Loucy (cell line): Measurements from ENCODE around the gene SRRM3.
"Not testable (repeated sequence)": the region's sequence is repeated elsewhere in the genome, so short reads cannot be mapped to it uniquely, and the experiment has no call there.

Source experiments
- H2AFZ ChIP-seq: fragments of 200-600 bp; sonication (generic); 2 replicates; pipeline ENCODE4 v1.6.0; 2016; ENCODE audit warnings: antibody characterized with exemption, mild to moderate bottlenecking, low read length, moderate library complexity
- H3F3A ChIP-seq: fragments of 200-600 bp; 2 replicates; pipeline ENCODE4 v1.6.0; 2016; ENCODE audit warnings: antibody characterized with exemption, low read depth, mild to moderate bottlenecking
- H3K27me3 ChIP-seq: fragments of 200-600 bp; sonication (generic); 2 replicates; pipeline ENCODE4 v1.6.1; 2014; ENCODE audit warnings: low read length, mild to moderate bottlenecking; ENCODE audit not compliant: insufficient read depth, poor library complexity, severe bottlenecking
- H3K36me3 ChIP-seq: fragments of 200-600 bp; sonication (generic); 2 replicates; pipeline ENCODE4 v1.6.1; 2016; ENCODE audit warnings: low read length; ENCODE audit not compliant: insufficient read depth
- H3K4me1 ChIP-seq: fragments of 200-600 bp; sonication (generic); 2 replicates; pipeline ENCODE4 v1.5.1; 2014; ENCODE audit warnings: low read length, mild to moderate bottlenecking; ENCODE audit not compliant: insufficient read depth, poor library complexity, severe bottlenecking
- H3K4me2 ChIP-seq: fragments of 200-600 bp; sonication (generic); 2 replicates; pipeline ENCODE4 v1.6.0; 2014; ENCODE audit warnings: antibody characterized with exemption, low read length, low read depth, mild to moderate bottlenecking; ENCODE audit not compliant: poor library complexity, severe bottlenecking
- H3K4me3 ChIP-seq: fragments of 200-600 bp; sonication (generic); 2 replicates; pipeline ENCODE4 v1.5.1; 2014; ENCODE audit warnings: low read length, mild to moderate bottlenecking, mixed read lengths; ENCODE audit not compliant: poor library complexity, severe bottlenecking
- H3K79me2 ChIP-seq: fragments of 200-600 bp; sonication (generic); 2 replicates; pipeline ENCODE4 v1.6.1; 2014; ENCODE audit warnings: low read length; ENCODE audit not compliant: insufficient read depth
- H3K9ac ChIP-seq: fragments of 200-600 bp; sonication (generic); 2 replicates; pipeline ENCODE4 v1.6.0; 2014; ENCODE audit warnings: mild to moderate bottlenecking, low read depth, low read length, moderate library complexity; ENCODE audit not compliant: poor library complexity, severe bottlenecking
- H3K9me2 ChIP-seq: fragments of 200-600 bp; sonication (generic); replicated peaks from 2 replicates; pipeline ENCODE4 v1.6.1; 2016; ENCODE audit warnings: low read depth, low read length, mixed read lengths
- H3K9me3 ChIP-seq: fragments of 200-600 bp; sonication (generic); 2 replicates; pipeline ENCODE4 v1.6.1; 2014; ENCODE audit warnings: mild to moderate bottlenecking, antibody characterized with exemption, low read length, low read depth; ENCODE audit not compliant: insufficient read depth
- H4K20me1 ChIP-seq: fragments of 200-600 bp; sonication (generic); 2 replicates; pipeline ENCODE4 v1.6.0; 2014; ENCODE audit warnings: antibody characterized with exemption, low read length, mild to moderate bottlenecking; ENCODE audit not compliant: insufficient read depth, poor library complexity, severe bottlenecking
- EZH2phosphoT487 ChIP-seq: fragments of 200-600 bp; IDR thresholded peaks from 2 replicates; pipeline ENCODE4 v1.6.1; 2018; ENCODE audit warnings: antibody characterized with exemption, mild to moderate bottlenecking, moderate library complexity, borderline replicate concordance
- TF ChIP-seq, protein P1 (sequence below): fragments of 200-600 bp; sonication (generic); conservative IDR thresholded peaks from 2 replicates; pipeline ENCODE4 v1.5.1; 2014; ENCODE audit warnings: mild to moderate bottlenecking, antibody characterized with exemption, low read length

SRRM3 gene

DNA sequence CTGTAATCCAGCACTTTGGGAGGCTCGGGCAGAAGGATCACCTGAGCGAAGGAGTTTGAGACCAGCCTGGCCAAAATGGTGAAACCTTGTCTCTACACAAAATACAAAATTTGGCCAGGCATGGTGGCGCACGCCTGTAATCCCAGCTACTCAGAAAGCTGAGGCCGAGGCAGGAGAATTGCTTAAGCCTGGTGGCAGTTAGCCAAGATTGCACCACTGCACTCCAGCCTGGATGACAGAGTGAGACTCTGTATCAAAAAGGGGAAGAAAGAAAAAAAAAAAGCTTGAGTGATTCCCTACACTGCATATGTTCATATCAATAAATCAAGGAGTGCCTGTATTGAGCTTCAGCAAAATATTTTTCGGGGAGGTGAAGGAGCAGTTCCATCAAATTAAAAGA, 45.8 kb upstream of the SRRM3 start:
- no peaks in the 10 kb centered on the region for H3K79me2 ChIP-seq
- no peaks in the 10 kb centered on the region for H4K20me1 ChIP-seq
- H3K4me2 ChIP-seq: no peak overlapping the region
- H3K9me2 ChIP-seq: no peaks in the 10 kb centered on the region
- H3K27me3 ChIP-seq: no peaks in the 10 kb centered on the region
- no peak for TF ChIP-seq EZH2phosphoT487
- TF ChIP-seq, protein P1, sequence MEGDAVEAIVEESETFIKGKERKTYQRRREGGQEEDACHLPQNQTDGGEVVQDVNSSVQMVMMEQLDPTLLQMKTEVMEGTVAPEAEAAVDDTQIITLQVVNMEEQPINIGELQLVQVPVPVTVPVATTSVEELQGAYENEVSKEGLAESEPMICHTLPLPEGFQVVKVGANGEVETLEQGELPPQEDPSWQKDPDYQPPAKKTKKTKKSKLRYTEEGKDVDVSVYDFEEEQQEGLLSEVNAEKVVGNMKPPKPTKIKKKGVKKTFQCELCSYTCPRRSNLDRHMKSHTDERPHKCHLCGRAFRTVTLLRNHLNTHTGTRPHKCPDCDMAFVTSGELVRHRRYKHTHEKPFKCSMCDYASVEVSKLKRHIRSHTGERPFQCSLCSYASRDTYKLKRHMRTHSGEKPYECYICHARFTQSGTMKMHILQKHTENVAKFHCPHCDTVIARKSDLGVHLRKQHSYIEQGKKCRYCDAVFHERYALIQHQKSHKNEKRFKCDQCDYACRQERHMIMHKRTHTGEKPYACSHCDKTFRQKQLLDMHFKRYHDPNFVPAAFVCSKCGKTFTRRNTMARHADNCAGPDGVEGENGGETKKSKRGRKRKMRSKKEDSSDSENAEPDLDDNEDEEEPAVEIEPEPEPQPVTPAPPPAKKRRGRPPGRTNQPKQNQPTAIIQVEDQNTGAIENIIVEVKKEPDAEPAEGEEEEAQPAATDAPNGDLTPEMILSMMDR: no peak
- peaks cover 6% of the 10 kb centered on the region for H3K4me1 ChIP-seq
- no peaks in the 10 kb centered on the region for H3K36me3 ChIP-seq
- no peak overlapping the region for H3K4me3 ChIP-seq
- H3K9ac ChIP-seq: no peak overlapping the region
- H3K9me3 ChIP-seq: no peaks in the 10 kb centered on the region
- H3F3A ChIP-seq: no peaks in the 10 kb centered on the region
- H2AFZ ChIP-seq: no peak overlapping the region

DNA sequence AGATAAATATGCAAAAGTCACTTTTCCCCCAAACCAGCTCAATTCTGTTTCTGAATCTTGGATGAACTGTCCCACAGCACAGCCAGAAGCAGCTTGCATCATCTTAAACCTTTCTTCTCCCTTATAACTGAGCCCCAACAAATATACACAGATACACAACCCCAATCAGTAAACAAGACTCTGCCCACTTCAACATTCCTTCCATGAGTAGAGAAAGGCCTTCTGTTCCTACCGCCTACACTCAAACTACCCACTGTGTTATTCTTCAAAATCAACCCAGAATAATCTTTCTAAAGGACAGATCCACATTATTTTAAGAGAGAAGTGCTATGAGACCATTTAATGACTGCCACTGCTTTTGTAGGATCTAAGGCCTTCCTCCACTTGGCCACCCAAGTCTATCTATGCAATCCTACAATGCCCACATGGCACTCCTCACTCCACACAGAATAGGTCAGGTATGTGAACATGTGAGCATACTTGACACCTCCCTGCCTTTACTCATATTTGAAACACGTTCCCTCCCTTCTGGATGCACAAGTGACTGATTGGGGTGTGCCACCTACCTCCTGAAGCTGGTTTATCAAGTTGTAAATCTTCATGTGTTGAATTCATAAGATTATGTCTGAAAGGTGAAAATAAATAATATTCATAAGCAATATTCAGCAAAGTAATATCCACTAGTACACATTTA, 44.6 kb upstream of the SRRM3 start:
- not testable (repeated sequence) for H2AFZ ChIP-seq, H3K4me1 ChIP-seq, H3K9me3 ChIP-seq, H3K9me2 ChIP-seq, H3K79me2 ChIP-seq, H3K4me2 ChIP-seq, H3K27me3 ChIP-seq, H3F3A ChIP-seq, H3K4me3 ChIP-seq, H3K36me3 ChIP-seq, H3K9ac ChIP-seq, H4K20me1 ChIP-seq

DNA sequence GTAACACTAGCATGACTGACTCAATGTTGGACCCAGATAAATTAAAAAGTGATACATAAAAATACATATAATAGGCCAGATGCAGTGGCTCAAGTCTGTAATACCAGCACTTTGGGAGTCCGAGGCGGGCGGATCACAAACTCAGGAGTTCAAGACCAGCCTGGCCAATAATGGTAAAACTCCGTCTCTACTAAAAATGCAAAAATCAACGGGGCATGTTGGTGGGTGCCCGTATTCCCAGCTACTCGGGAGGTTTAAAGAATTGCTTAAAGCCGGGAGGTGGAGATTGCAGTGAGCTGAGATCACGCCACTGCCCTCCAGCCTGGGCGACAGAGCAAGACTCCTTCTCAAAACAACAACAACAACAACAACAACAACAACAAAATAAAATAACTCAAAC, 43.3 kb upstream of the SRRM3 start:
- not testable (repeated sequence) for H3K4me1 ChIP-seq, H3K27me3 ChIP-seq, H3K4me3 ChIP-seq, H3K79me2 ChIP-seq, H2AFZ ChIP-seq, H3K9me2 ChIP-seq, H3K36me3 ChIP-seq, H4K20me1 ChIP-seq, H3K4me2 ChIP-seq, H3K9me3 ChIP-seq, H3F3A ChIP-seq, H3K9ac ChIP-seq

DNA sequence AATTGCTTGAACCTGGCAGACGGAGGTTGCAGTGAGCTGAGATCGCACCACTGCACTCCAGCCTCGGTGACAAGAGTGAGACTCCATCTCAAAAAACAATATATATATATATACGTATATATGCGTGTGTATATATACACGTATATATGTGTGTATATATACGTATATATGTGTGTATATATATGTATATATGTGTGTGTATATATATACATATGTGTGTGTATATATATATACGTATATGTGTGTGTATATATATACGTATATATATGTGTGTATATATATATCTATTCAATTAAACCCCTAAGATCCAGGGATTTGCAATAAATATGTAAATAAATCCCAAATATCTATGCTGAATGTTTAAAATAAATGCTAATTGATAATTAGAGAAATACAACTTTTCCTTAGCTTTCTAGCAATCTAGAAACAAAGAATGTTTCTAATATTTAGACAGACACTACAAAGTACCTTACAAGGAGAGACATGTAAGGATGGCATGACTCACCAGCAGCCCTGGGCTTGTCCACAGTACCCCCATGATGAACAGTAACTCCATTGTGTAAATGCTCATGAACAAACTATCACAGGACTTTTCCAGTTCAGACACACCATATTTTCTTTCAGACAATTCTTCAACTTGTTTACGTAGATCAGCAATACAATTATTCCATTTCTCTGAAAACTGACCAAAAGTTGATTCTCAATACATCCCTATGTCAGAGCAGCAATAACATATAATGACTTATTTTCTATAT, 39.1 kb upstream of the SRRM3 start:
- not testable (repeated sequence) for H2AFZ ChIP-seq, H3K36me3 ChIP-seq, H3K79me2 ChIP-seq, H3K4me1 ChIP-seq, H3K9ac ChIP-seq, H3F3A ChIP-seq, H3K4me2 ChIP-seq, H3K9me2 ChIP-seq, H3K27me3 ChIP-seq, H4K20me1 ChIP-seq, H3K4me3 ChIP-seq, H3K9me3 ChIP-seq

DNA sequence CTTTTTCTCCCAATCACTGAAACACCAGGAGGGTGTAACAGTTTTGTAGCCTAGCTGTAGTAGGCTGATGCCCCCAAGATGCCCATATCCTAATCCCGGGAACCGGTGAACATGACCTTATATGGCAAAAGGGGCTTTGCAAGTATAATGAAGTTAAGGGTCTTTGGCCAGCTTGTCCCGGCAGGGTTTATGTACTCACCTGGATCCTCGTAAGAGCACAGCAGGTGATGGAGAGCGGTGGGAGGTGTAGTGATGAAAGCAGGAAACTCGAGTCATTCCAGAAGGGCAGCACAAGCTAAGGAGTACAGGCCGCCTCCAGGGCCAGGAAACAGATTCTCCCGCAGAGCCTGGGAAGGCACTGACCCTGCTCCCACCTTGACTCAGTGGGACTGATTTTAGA, 37.9 kb upstream of the SRRM3 start:
- not testable (repeated sequence) for H3K4me2 ChIP-seq, H3K27me3 ChIP-seq, H2AFZ ChIP-seq, H3K9me2 ChIP-seq, H3K36me3 ChIP-seq, H3F3A ChIP-seq, H3K4me1 ChIP-seq, H4K20me1 ChIP-seq, H3K9me3 ChIP-seq, H3K4me3 ChIP-seq, H3K9ac ChIP-seq, H3K79me2 ChIP-seq
